Stimulated activated effector memory CD8-positive, alpha-beta T cell treated with anti-CD3 and anti-CD28 coated beads, Interleukin-12 subunit alpha, Interleukin-12 subunit beta, amount 100 ng/mL, for 72 hours (primary cell): ENCODE measurements around the gene RPS6KB1.
A peak's percentile ranks its signal among the peaks of the same experiment; 100 is the strongest.
"Not testable (repeated sequence)": the region's sequence is repeated elsewhere in the genome, so short reads cannot be mapped to it uniquely, and the experiment has no call there.

Experiments used
- ATAC-seq: fragments of 150-1000 bp; cut with Tn5 transposase; 2 replicates; pipeline ENCODE4 v1.10.0; 2021
- DNase-seq, 2 donors: peaks; one replicate each; pipeline ENCODE4 v3.0.0; 2021 to 2022; ENCODE audit warnings: low spot score in 2 of 2
- H3K27ac Mint-ChIP-seq: one replicate; pipeline ENCODE4 v1.8.0; 2022; ENCODE audit warnings: mild to moderate bottlenecking, mixed read lengths
- H3K36me3 Mint-ChIP-seq: one replicate; pipeline ENCODE4 v1.8.0; 2022; ENCODE audit warnings: mild to moderate bottlenecking, mixed read lengths
- H3K4me1 Mint-ChIP-seq: one replicate; pipeline ENCODE4 v1.8.0; 2022; ENCODE audit warnings: mixed read lengths
- H3K4me3 Mint-ChIP-seq: one replicate; pipeline ENCODE4 v1.8.0; 2022; ENCODE audit warnings: mild to moderate bottlenecking, mixed read lengths
- H3K9me3 Mint-ChIP-seq: one replicate; pipeline ENCODE4 v1.8.0; 2022; ENCODE audit warnings: mixed read lengths

RPS6KB1 gene

GRCh38 chr17:59954856-59955255 is 61.9 kb downstream of the RPS6KB1 start:
- ATAC-seq (no peak), DNase-seq (no peak)
- no peaks in the 10 kb centered on the region for H3K9me3 Mint-ChIP-seq
- H3K4me3 Mint-ChIP-seq: no peak overlapping the region
- peaks cover 11% of the 10 kb centered on the region for H3K4me1 Mint-ChIP-seq
- peak overlapping the region; percentile 10 for H3K27ac Mint-ChIP-seq
- H3K36me3 Mint-ChIP-seq: peaks cover 85% of the 10 kb centered on the region

- not testable (repeated sequence) for DNase-seq, H3K4me3 Mint-ChIP-seq, H3K27ac Mint-ChIP-seq, ATAC-seq, H3K9me3 Mint-ChIP-seq
- H3K36me3 Mint-ChIP-seq: peaks cover 85% of the 10 kb centered on the region
- H3K4me1 Mint-ChIP-seq: peaks cover 20% of the 10 kb centered on the region
These were observed 66.7 kb downstream of the RPS6KB1 start for GRCh38 chr17:59959574-59959973.

- Mint-ChIP-seq H3K4me3 (peak overlapping the region; percentile 86), H3K9me3 (no peaks in the 10 kb centered on the region), H3K4me1 (peaks cover 26% of the 10 kb centered on the region), H3K36me3 (peaks cover 52% of the 10 kb centered on the region), H3K27ac (no peak overlapping the region)
- ATAC-seq (no peak), DNase-seq (no peak)
These were observed 69.9 kb downstream of the RPS6KB1 start for GRCh38 chr17:59962739-59963318.

- Mint-ChIP-seq H3K9me3 (no peaks in the 10 kb centered on the region), H3K36me3 (peaks cover 42% of the 10 kb centered on the region), H3K4me1 (peaks cover 24% of the 10 kb centered on the region), H3K27ac (peak overlapping the region; percentile 94), H3K4me3 (peak overlapping the region; percentile 86)
- DNase-seq (peak; percentile 24 to 71), ATAC-seq (peak; percentile 85)
These were observed 71.0 kb downstream of the RPS6KB1 start for GRCh38 chr17:59963738-59964481.

GRCh38 chr17:59964482-59965328 is 71.8 kb downstream of the RPS6KB1 start, which contains the start of gene RNFT1:
RNFT1 (minus strand) TSS chr17:59964740; CDS start chr17:59964663, 77 bp downstream.
- Mint-ChIP-seq H3K27ac (peak within 1 kb of the TSS; percentile 94), H3K4me1 (peaks cover 16% of the 10 kb centered on the region), H3K9me3 (no peaks in the 10 kb centered on the region), H3K36me3 (peaks cover 34% of the 10 kb centered on the region), H3K4me3 (peak within 1 kb of the TSS; percentile 86)
- ATAC-seq (peak; percentile 90), DNase-seq (peak; percentile 89 to 95)

GRCh38 chr17:59971771-59972170 is 78.8 kb downstream of the RPS6KB1 start:
- H3K27ac Mint-ChIP-seq, ATAC-seq, DNase-seq, H3K9me3 Mint-ChIP-seq, H3K4me3 Mint-ChIP-seq, H3K4me1 Mint-ChIP-seq, H3K36me3 Mint-ChIP-seq: not testable (repeated sequence)

GRCh38 chr17:59972778-59973177 is 79.9 kb downstream of the RPS6KB1 start:
- DNase-seq: no peak
- Mint-ChIP-seq H3K4me3 (no peak overlapping the region), H3K9me3 (no peaks in the 10 kb centered on the region), H3K4me1 (no peaks in the 10 kb centered on the region), H3K36me3 (no peaks in the 10 kb centered on the region), H3K27ac (no peak overlapping the region)
- no peak for ATAC-seq

- H3K27ac Mint-ChIP-seq, H3K4me1 Mint-ChIP-seq, DNase-seq, ATAC-seq, H3K9me3 Mint-ChIP-seq, H3K36me3 Mint-ChIP-seq, H3K4me3 Mint-ChIP-seq: not testable (repeated sequence)
These were observed 80.6 kb downstream of the RPS6KB1 start for GRCh38 chr17:59973483-59973882.

GRCh38 chr17:59975166-59975565 is 82.2 kb downstream of the RPS6KB1 start:
- not testable (repeated sequence) for H3K4me3 Mint-ChIP-seq

GRCh38 chr17:59996608-59997007 is 103.7 kb downstream of the RPS6KB1 start:
- H3K27ac Mint-ChIP-seq, H3K4me1 Mint-ChIP-seq, H3K36me3 Mint-ChIP-seq, H3K4me3 Mint-ChIP-seq, ATAC-seq, H3K9me3 Mint-ChIP-seq, DNase-seq: not testable (repeated sequence)

More at GRCh38 chr17:59975166-59975565, 82.2 kb downstream of the RPS6KB1 start:
- not testable (repeated sequence) for H3K27ac Mint-ChIP-seq, H3K36me3 Mint-ChIP-seq, H3K4me1 Mint-ChIP-seq, H3K9me3 Mint-ChIP-seq, ATAC-seq, DNase-seq
